Right ventricle myocardium inferior (tissue), 1 donor: ENCODE measurements around the gene ST6GALNAC5. TPM values are rescaled to one million over a fixed set of nuclear protein-coding genes. Genes with fewer than 3 reads are reported as not detected.

ENCODE experiments used
- ATAC-seq: fragments of 200-7000 bp; cut with Tn5 transposase; one replicate; pipeline ENCODE4 v1.9.1; 2020; ENCODE audit warnings: mild to moderate bottlenecking, moderate library complexity
- DNase-seq: peaks from one replicate; pipeline ENCODE4 v3.0.0; 2021; ENCODE audit errors: missing footprints
- intact Hi-C: fragments of 100-400 bp; cut with DNase I; formaldehyde crosslinking; loops from one replicate; pipeline ENCODE4 v1.11.0; 2022
- total RNA-seq: library from RNA; stranded (reverse); fragmentation: NEBNext Ultra II Directional; extraction: Animal tissue kit (Norgen Biotek cat#: 25700); gene quantifications from one replicate; pipeline ENCODE4 v1.2.1, GENCODE V29; 2021
- donor health status: DM: no; HTN: yes; CAD: no; lungs with severe emphysema.

The ST6GALNAC5 gene
- total RNA-seq, 1 donor from 2014 or later: 0.46 TPM

DNA sequence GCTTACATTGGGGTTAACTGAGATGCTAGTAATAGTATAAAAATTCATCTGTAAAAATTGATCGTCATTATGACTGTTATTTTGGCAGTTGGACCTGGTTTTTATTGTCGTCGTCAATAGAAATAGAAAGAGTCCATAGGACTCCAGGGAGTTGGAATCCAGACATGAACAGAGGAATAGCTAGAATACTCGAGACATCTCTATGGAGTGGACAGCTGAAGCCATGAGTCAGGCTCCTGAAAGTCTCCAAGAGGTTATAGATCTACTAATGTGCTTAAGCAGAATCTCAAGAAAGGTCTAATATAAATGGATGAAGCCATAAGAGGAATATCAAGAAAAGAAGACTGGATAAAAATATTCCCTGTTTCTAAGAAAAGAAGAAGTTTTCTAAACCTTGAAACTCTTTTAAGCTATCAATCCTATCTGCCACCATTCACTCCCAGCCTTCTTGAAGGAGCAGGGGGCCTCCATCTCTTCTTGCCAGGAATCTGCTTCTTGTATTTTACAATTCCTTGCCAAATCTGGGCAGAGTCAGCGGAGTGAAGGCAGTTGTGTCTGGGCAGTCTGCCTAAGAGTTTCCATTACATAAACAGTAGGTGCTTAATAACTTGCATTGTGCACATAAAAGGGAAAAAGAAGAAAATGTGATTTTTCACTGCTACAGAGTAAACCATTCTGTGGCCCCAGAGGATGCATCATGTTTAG is 163.3 kb downstream of the ST6GALNAC5 start:
- DNase-seq: no peak
- intact Hi-C loops: no loop called here
- ATAC-seq: no peak

DNA sequence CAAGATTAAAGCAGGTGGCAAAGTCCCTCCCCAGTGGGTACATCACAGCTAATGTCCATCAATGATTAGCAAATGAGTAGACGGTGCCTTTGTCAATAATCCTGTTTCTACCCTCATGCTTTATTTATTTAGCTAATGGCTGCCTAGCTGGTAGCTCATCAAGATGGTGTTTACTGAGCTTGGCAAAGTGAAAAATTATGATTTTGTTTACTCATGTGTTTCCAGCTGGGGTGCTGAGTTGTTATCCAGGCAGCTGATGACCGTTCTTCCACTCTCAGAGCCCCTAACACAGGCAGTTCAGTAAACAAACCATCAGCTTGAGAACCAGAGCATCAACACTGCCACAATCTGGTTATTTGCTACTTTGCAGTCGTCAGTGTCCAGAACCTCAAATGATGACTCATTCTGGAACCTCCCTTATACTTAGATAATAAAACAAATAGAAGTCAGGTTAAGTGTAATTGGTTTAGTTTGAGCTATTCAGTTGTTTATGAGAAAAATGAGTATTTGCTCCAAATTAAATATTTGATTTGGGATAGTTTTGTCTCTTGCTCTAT is 163.9 kb downstream of the ST6GALNAC5 start:
- ATAC-seq (no peak), DNase-seq (no peak)
- intact Hi-C loops: no loop called here

DNA sequence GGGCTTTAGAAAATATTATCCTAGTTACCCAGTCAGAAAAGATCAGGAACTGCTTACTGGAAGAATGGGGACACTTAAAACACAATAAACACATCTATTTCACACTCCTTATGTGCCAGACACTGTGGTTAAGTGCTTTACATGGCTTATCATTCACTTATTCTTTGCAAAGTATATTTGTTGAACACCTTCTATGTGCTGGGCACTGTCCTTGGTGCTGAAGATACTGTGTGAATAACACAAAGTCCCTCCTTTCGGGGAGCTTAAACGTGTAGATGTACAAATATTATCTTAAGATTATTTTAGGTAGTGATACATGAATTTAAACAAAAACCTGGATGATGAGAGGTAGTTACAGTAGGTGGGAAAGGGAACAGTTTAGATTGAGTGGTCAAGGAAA is 169.3 kb downstream of the ST6GALNAC5 start:
- intact Hi-C loops: no loop called here
- ATAC-seq: no peak

DNA sequence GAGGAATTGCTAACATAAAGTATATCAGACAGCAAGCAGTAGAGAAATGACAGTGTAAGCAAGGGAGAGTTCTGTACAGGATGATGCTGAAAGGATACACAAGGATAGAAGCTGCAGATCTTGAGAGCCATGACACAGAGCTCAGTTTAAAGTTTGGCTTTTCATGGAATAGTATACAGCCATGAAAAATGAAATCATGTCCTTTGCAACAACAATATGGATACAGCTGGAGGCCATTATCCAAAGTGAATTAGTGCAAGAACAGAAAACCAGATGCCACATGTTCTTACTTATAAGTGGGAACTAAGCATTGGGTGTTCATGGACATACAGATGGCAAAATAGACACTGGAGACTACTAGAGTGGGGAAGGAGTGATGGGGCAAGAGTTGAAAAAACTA is 169.8 kb downstream of the ST6GALNAC5 start:
- DNase-seq (no peak), ATAC-seq (no peak)
- intact Hi-C loops: no loop called here

More for the DNA sequence above, 169.3 kb downstream of the ST6GALNAC5 start:
- no peak for DNase-seq

DNA sequence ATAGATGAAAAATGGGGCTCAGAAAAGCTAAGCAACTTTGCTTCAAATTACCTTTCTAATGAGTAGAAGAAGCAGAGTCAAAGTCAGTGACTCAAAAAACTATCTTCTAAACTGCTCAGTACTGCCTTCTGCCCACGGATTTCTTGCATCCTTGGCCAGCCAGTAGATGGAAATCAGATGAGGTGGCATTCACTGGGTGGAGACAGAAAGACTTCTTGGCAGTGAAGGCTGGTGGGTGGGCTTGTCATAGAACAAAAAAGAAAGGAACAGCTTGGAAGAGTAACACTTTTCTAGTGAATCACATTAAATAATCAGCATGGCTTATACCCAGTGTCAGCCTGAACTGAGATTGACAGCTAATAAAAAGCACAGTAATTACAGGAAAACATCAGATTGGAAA is 170.7 kb downstream of the ST6GALNAC5 start:
- DNase-seq: no peak
- intact Hi-C loops: no loop called here

DNA sequence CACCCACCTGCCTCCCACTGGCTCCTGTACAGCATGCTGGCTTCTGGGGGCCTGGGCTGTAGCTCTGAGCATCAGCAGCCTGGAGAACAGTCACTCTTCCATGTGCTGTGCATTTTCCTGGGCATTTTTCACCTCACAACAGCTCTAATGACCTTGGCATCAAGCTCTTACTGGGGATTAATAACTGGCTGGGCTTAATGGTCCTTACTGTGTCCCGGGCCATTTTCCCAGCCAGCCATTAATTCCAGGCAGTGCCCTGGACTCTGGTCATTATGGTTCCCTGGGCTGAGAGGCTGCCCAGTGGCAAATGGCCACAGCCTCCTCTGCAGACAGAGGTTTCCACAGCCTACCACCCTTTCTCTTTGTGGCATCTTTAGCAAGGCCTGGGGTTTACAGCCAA is 171.8 kb downstream of the ST6GALNAC5 start:
- intact Hi-C loops: no loop called here
- DNase-seq: no peak
- ATAC-seq: no peak

More for the DNA sequence above, 170.7 kb downstream of the ST6GALNAC5 start:
- ATAC-seq: no peak

DNA sequence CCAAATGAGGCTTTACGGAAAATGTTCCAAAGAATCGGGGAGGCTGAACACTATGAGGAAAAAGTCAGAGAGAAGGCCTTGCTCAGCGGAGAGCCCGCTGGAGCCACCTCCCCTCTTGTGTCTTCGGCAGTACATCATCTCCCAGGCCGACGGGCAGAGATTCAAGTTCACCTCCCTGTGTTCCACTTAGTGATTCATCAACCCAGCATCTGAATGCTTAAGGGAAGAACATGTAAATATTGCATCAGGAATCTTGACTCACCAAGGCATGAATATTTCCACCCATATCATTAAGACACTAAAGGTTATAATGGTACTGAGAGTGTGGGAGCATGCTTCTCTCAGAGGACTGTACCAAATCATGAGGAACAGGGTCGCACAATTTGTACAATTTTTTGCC is 172.5 kb downstream of the ST6GALNAC5 start:
- no peak for DNase-seq
- intact Hi-C loops: no loop called here
- ATAC-seq: no peak

DNA sequence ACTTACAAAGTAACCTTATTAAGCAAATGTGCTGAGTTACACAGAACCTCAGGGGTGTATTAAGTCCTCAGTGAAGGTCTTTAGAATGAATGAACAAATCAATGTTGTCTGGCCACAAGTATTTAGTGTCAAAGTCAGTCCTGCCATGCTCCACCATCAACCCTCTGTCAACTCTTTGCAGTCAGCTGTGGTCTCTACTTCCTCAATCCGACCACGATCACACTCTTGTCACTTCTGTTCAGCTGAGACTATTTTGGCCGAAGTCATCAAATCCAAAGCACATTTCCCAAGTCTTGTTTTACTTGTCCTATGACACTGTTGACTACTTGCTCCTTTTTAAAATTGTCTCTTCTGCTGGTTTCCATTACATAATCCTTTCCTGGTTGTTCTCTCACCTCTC is 173.5 kb downstream of the ST6GALNAC5 start:
- DNase-seq (no peak), ATAC-seq (no peak)
- intact Hi-C loops: no loop called here

DNA sequence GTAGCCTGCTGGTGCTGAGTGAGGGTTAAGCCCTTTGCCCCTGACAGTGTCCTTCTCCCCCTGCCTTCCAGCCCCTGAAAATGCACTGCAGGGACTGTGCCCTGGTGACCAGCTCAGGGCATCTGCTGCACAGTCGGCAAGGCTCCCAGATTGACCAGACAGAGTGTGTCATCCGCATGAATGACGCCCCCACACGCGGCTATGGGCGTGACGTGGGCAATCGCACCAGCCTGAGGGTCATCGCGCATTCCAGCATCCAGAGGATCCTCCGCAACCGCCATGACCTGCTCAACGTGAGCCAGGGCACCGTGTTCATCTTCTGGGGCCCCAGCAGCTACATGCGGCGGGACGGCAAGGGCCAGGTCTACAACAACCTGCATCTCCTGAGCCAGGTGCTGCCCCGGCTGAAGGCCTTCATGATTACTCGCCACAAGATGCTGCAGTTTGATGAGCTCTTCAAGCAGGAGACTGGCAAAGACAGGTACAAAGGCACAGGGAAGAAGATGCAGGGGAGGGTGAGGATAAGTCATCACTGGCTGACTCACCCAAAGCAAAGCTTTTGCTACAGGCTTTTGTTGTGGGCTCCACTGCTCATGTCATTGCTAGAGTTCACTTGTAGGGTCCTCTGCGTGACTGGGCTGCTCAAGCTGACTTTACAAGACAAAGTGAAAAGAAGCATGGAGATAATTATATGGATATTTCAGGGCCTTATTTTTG is 177.0 kb downstream of the ST6GALNAC5 start:
- ATAC-seq: no peak
- DNase-seq: no peak
- intact Hi-C loops: no loop called here

DNA sequence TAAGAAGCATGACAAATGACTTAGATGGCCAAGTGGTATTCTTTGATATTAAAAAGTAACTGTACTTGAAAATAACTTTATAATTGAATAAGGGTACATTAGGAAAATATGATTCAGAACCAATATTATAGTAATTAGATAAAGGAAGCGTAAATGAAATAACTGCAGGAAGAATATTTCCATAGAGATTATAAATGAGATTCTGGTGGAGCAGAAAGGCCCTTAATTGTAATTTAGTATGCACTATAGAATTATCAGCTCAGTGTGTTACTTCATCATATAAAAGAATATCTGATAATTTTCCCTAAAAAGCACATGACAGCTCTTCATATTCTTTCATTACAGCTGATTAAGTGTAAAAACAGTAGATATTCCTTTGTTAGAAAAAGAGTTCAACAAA is 180.3 kb downstream of the ST6GALNAC5 start:
- intact Hi-C loops: no loop called here

DNA sequence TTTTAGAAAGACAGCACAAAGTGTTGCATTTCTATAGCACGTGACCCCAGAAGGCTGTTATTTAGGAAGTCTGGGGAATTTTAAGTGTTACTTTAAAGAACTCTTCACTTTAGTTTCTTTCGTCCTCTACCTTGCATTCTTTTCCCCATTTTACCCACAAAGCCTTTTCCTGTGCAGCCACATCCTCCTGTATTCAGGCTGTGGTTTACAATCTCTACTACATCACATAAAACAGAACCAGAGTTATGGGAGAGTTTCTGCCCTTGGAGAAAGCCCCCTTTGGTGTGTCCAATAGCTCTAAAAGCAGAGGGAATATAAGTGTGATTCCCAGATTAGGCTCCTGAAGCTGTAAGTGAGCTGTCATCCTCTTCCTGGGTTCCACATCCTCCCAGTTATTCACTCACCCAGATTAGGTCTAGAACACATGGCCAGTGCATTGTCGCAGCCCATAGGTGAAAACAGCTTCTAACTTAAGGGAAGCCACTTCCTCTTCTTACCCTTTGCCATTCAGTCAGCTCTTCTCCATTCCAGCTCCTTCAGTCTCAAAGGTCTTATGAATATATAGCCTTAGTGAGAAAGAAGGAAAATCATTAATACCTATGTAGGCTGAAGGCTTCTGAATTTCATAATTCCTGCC is 180.8 kb downstream of the ST6GALNAC5 start:
- DNase-seq: no peak
- no peak for ATAC-seq
- intact Hi-C loops: no loop called here

More for the DNA sequence above, 180.3 kb downstream of the ST6GALNAC5 start:
- DNase-seq (no peak), ATAC-seq (no peak)

DNA sequence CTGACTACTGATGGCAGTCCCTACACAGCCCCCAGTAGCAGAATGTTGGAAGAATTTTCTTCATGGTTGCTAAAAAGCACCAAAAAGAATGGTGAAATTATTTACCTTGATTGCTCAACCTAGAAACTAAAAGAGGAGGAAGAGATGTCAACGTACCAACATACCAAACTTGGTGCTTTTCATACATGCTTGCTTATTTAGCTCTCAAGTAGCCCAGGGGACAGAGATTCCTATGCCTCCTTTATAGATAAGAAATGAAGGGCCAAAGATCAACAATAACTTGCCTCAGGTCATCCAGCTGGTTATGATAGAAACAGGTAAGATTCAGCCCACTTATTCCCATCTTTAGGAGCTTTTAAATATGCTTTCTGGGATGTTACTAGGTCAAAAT is 181.3 kb downstream of the ST6GALNAC5 start:
- intact Hi-C loops: no loop called here
- DNase-seq (no peak), ATAC-seq (no peak)

DNA sequence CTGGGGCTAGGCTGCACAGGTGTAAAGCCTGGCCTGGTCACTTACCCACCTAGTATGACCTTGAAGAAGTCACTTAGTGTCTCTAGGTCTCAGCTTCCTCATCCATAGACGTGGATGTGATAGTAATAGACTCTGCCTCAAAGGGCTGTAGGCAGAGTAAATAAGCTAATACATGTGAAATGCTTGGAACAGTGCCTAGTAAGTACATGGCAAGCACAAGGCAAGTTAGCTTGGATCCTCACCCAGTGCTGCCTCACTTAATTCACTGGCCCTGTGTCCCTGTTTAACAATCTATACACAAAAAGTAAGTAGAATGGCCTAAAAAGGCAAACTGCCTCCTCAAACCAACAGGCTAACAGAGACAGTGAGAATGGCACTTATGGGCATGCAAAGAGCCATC is 184.1 kb downstream of the ST6GALNAC5 start:
- ATAC-seq (no peak), DNase-seq (no peak)
- intact Hi-C loops: no loop called here

DNA sequence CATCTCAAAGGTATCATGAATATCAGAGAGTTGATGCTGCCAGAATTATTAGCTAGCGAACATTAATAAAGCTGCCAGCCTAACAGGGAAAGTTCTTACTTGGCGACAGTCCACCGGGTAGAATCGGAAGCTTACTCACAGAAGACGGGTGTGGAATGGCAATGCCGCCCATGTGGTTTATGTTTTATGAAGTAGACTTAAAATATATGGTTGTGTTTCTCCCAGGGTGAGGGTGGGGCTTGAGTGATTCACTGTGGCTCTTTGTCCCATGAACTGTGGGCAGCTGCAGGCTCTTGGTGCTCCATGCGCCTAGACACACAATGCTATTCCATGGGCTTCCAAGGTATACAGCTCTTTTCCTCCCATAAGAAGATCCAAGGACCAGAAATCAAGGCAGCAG is 189.2 kb downstream of the ST6GALNAC5 start:
- ATAC-seq (no peak), DNase-seq (no peak)
- intact Hi-C loops: no loop called here

DNA sequence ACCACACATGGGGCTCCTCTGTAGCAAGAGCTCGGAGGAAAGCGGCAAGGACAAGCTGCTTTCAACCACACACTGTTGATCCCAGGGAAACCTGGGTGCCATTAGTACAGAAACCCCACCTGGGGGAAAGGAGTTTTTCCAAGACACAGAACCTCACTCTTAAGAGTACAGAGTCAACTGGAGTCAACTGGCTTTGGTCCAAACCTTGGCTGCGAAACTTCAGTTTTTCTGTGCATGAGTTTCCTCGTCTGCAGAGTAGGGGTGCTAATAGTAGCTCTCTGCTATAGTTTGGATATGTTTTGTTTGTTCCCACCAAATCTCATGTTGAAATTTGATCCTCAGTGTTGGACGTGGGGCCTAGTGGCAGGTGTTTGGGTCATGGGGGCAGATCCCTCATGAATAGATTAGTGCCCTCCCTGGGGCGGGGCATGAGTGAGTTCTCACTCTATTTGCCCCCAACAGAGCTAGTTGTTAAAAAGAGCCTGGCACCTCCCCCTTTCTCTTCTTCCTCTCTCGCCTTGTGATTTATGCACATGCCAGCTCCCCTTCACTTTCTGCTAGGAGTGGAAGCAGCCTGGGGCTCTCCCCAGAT is 190.8 kb downstream of the ST6GALNAC5 start:
- ATAC-seq: no peak
- intact Hi-C loops: no loop called here
- no peak for DNase-seq

DNA sequence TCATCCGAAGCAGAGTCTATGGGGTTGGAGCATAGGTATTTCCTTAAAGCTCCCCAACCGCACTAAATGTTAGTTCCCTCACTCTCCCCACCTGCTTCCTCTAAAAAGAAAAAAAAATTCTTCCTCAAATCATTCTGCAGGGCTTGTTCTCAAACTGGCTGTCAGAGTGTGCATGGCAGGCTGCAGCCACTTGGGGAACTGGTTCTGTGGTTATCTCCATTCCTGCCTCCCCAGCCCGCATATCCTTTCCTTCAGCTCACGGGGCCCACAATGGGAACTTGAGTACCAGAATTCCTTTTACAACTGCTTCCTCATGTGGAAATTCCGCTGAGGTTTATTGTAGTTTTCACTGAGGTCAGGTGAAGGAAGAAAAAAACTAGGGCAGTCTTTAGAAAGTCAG is 192.7 kb downstream of the ST6GALNAC5 start:
- DNase-seq (no peak), ATAC-seq (no peak)
- intact Hi-C loops: no loop called here

DNA sequence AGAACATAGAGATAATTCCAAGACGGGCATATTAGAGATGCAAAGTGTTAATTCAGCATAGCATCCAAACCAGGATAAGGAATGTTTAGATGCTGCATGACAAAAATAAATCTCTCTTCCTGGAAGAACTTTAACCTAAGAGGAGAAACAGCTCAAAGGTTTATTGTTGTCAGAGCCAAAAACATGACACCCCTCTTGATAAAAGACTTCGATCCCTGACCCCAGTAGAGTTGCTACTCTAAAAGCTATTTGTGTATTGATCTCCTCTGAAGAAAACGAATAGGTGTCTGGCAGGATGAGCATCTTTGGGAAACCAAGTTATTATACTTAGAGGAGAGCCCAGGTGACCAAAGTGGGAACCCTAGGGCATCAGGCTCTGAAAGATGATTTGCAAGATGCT is 193.9 kb downstream of the ST6GALNAC5 start:
- intact Hi-C loops: no loop called here
- no peak for DNase-seq
- no peak for ATAC-seq

DNA sequence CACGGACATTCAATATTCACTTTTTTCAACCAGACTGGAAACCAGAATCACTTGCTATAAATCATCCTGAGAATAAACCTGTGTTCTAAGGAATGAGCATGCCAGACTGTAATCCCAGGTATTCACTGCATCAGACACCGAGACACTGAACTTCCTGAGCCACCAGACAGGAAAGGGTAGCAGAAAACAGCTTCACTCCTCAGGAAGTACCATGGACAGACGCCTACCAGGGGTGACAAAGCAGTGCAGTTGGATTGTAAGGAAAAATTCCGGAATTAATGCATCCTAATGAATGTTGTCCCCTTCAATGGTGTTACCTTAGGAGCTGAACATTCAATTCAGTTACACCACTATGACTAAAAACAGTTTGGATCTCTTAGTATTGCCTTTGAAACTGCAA is 195.8 kb downstream of the ST6GALNAC5 start:
- ATAC-seq (no peak), DNase-seq (no peak)
- intact Hi-C loops: no loop called here

DNA sequence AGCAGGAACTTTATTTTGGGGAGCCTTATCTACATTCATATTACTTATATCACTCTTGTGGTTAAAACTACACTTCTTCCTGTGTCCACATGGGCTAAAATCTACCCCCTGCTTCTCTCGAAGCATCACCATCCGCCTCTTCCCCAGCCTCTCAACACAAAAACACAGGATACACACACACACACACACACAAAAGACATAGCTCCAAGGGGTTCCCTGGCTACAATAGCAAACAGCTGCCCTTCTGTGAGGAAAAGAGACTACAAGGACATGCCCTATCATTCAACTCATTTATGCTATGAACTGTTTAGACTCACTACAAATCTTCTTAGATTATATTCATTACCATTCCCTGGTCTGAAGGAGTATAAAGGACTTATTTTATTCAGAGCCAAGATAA is 197.0 kb downstream of the ST6GALNAC5 start:
- intact Hi-C loops: no loop called here
- ATAC-seq (no peak), DNase-seq (no peak)
